Fibroblast of skin of left quadriceps (primary cell): Measurements from ENCODE around the gene RSPH9.
A peak's percentile ranks its signal among the peaks of the same experiment; 100 is the strongest.

Experiments
- DNase-seq, 2 experiments: peaks; one replicate each; pipeline ENCODE4 v3.0.0-alpha.2; 2013; ENCODE audit warnings: low read depth in 2 of 2

Gene RSPH9

DNA sequence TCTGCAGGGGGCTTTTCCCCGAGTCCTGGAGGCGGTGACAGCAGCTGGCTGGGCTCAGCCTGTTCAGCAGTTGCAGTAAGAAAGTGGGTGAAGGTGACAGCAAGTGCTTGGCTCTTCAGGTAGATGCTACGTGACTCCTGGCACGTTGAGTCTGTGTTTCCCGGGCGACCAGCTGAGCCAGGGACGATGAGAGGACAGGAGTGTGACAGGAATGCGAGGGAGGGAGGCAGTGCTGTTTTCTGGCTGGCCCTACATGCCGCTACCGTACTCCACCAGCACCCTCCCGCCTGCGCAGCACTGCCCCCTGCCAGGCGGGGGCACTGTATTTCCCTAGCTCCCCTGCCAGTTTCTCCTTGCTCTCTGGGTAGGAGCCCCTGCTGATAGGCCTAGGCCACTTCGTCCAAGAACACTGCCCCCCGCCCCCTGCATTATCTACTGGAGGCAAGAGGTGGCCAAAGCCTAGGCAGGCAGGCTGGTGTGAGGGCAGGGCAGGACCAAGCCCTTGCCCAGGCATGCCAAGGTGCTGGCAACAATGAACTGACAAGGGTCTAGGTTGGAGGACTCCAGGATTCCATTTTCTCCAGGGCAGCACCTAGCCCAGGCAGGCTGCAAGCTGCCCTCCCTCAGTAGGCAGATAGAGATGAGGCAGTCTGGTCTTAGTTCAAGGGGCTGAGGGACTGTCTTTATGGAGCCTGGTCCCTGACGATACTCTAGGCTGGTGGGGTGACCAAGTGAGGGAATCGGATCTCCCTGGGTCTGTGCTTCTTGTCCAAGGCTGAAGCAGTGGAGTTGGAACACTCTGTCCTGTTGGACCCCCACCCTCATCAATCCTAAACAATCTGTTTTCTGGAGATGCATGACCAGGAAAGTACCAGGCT, 23.6 kb downstream of the RSPH9 start:
- peak; percentile 20 to 23 for DNase-seq

- no peak for DNase-seq
Observed at GRCh38 chr6:43669050-43669921, 24.4 kb downstream of the RSPH9 start.

DNA sequence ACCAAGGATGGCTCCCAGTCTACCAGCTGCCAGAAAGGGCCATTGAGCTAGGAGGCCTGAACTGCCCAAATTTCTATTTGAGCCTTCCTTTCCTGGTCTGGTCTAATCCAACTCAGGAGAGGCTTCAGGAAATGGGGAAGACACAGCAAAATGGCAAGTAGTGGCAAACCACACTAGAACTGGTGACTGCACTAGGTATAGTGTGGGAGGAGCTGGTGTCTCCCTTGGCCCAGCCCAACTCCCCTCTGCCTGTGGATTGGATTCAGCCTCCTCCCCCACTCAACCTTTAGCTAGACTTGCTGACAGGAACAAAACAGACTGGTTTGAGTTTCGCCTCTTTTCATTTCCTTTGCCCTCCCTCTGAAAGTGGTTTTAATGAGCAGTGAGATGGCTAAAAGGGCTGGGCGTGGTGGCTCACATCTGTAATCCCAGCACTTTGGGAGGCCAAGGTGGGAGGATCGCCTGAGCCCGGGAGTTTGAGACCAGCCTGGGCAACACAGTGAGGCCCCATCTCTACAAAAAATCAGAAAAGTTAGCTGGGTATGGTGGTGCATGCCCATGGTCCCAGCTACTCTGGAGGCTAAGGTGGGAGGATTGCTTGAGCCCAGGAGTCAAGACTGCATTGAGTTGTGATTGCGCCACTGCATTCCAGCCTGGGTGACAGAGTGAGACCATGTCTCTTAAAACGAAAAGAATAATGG, 25.2 kb downstream of the RSPH9 start:
- no peak for DNase-seq

DNA sequence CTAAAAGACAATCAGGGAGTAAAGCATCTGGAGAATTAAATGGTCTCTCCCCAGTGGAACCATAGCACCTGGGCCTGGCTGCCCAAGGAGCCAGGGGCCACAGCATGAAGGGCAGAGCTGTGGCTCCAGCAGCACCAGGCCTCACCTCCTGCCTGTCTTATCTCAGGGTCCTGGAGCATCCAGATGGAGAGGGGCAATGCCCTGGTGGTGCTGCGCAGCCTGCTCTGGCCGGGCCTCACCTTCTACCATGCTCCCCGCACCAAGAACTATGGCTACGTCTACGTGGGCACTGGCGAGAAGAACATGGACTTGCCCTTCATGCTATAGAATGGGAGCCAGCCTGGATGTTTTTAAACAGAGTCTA, 25.8 kb downstream of the RSPH9 start:
- DNase-seq, result no peak

DNA sequence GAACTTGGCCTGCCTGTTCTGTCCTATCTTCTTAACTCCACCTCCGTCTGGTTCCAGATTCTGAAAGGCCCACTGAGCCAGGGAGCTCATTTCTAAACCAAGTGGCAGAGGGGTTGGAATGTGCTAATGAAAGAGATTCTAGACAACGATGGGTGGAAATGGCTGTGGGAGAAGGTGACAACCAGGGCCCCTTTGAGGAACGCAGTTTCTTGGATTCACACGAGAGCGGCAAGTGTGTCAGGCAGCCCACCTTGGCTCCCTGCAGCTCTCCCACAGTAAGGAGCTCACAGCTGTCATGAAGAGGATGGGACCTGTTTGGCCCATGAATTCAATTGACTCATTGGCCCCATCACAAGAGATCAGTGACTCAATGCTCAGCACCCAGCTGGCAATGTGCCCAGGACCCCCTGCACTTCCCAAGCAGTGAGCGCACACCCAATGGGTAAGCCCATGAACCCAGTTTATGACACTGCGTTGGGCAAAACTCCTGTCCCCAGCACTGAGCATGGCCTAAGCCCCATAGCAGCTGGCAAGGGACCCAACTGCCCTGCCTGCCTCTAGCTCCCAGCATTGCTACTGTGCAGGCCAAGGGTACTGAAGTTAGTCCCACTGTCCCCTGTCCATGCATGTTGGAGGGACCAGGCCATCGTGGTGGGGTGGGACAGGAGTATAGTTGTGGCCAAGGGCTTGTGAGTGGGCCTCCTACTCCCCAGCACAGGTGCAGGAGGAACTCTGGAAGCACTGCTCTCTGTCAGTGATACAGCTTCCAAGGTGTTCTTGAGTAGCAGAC, 26.4 kb downstream of the RSPH9 start:
- no peak for DNase-seq

- DNase-seq, result no peak
Observed at GRCh38 chr6:43671801-43672690, 27.2 kb downstream of the RSPH9 start.

- no peak for DNase-seq
Observed at GRCh38 chr6:43673444-43674084, 28.7 kb downstream of the RSPH9 start.

DNA sequence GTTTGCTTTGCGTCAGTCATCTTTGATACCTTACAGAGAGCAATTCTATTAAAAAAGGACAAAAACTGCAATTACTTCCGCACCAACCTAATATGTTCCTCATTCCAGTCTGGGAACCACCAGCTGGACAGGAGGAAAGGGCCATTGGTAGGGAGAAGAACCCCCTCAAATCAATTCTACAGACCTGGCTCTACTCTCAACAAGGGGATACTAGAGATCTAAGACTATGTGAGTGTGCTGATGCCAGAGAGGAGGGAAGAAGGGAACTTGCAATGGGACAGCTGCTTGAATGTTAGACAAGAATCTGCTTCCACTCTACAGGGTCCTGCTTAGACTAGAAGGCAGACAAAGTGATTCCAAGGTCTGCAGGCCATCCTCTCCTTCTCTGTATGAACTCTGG, 29.5 kb downstream of the RSPH9 start:
- DNase-seq, result no peak

GRCh38 chr6:43674921-43675320, 30.1 kb downstream of the RSPH9 start:
- no peak for DNase-seq

GRCh38 chr6:43676962-43677606, 32.2 kb downstream of the RSPH9 start:
- no peak for DNase-seq

DNA sequence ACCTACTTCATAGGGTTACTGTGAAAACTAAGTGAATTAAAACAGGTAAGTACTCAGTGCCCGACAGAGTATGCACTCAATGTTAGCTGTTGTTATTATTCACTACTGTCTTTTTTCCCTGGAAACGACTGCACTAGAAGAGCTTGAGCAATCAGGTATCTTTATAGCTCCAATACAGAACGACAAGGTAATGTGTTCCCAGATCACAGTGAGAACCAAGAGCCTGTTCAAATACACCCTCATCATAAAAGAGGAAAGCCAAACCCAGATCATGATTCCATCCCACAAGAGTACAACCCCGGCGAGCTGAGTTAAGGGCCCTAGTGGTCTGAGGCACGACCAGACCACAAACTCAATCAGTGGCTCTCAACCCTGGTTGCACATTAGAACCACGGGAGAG, 32.9 kb downstream of the RSPH9 start:
- DNase-seq, result no peak

- no peak for DNase-seq
Observed at GRCh38 chr6:43678341-43678740, 33.5 kb downstream of the RSPH9 start.

DNA sequence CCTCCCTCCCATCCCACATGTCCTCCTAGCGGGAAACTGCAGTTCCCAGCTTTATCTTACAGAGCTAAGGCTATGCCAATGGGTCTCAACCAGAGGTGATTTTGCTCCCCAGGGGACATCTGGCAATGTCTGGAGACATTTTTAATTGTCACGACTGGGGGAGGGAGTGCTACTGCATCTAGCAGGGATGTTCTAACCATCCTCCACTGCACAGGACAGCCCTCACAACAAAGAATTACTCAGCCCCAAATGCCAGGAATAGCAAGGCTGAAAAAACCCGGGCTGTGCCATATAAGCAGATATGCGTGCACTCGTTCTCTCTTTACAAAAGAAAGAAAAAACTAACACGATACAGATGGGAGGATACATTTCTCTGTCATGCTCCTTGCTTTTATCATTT, 34.2 kb downstream of the RSPH9 start:
- DNase-seq, result no peak

DNA sequence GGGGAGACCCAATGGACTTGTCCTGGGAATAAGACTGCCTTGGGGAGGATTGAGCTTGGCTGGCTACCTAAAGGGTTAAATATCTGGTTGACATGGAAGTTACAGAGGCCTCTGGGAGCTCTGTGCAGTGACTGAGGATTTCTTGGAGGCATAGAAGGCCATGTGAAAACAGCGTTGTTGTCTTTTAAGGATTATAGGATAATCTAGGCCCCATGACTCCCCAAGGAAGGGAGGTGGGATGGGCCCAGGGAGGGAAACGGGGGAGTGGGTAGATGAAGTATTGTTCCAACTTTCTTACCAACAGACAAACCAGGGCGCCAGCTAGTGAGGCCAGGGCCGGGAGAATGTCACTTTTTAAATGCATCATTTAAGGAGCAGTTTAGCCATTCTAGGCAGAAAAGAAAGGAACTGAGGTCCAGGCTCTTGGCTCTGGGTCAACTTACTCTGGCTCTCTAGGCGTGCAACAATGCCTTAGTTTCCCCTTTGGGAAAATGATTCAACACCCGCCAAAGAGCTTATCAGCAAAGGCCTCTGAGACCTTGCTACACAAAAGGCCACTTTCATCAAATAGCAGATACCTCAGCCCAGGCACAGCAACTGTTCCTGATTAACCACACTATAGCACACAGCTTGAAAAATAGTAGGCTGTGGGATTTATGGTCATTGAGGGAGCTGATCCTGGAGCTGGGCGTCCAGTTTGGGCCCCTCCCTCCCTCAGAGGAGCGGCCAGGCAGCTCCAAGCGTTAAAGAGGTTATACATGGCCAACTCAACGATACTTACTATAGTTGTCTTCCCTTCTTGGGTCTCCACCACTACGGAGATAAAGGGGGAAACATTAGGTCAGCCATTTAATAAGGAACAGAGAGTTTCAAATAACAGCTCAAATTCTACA, 35.7 kb downstream of the RSPH9 start:
- DNase-seq, result no peak

DNA sequence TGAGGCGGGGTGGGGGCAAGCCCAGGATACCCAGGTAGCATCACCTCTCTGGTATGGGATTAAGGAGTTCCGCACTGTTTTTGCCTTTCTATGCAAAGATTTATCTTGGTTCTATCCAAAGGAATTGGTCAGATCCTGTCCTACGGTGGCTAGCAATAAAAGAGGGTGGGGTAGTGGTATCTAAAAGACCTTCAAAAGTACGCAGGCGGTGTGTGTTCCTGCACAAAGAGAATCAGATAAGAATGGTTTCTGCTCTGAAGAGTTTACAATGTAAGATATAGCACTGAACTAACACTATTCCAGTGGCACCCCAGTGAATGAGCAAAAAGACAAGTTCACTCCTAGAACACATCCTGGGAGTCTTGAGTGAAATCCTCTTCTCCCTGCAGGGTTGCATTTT, 36.5 kb downstream of the RSPH9 start:
- DNase-seq, result no peak

GRCh38 chr6:43682724-43683429, 38.0 kb downstream of the RSPH9 start:
- DNase-seq, result no peak

DNA sequence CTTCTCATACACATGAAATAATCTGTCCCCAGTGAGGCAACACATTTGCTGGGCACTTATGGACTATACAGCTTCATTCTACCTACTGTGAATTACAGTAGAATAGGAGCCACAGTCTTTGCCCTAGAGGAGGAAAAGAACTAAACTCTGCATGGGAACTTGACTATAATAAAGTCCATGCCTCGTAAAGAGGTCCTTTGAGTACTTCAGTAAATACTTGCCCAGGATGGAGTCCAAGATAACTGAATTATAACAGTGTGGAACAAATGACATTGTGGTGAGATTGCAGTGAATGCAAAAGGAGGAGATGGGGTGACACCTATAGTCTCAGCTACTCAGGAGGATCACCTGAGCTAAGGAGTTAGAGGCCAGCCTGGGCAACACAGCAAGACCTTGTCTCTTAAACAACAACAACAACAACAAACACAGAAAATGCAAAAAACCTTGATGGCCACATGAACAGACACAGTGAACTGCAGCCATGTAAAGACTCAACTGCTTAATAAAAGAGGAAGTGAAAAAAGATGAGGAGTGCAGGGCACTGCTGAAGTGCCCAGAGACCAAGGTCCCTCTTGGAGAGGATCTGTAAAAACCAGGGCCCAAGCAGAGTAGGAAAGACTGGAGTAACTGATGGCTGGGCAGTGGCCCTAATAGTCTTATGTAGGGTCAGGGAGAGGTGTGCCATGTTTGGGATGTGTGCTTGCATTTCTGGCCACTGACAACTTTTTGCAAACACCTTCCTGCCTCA, 39.0 kb downstream of the RSPH9 start:
- DNase-seq, result no peak
